Pulmonary artery endothelial cell (primary cell): ENCODE measurements around the gene DNTTIP2. TPM values are rescaled to one million over a fixed set of nuclear protein-coding genes. Genes with fewer than 3 reads are reported as not detected.

Experiments
- total RNA-seq: library from RNA; depleted of rRNA; stranded (reverse); fragments of >200 nt; gene quantifications from 2 replicates; pipeline ENCODE4 v1.2.3, GENCODE V29; 2014

Gene DNTTIP2
- total RNA-seq, 1 donor from 2014 or later = 30.4 TPM

Other genes with a start within 250 kb of the DNTTIP2 start
- gene BCAR3, start 197.4 kb downstream of the DNTTIP2 start, total RNA-seq = 46.5 and 53.8 TPM in 2 replicates
- gene GCLM, start 30.2 kb upstream of the DNTTIP2 start, total RNA-seq = 22.0 and 45.7 TPM in 2 replicates
- gene ABCA4, start 241.9 kb upstream of the DNTTIP2 start, total RNA-seq = 1.7 and 2.4 TPM in 2 replicates